ENCODE measurements around the gene CACNB2. TPM values are rescaled to one million over a fixed set of nuclear protein-coding genes. Genes with fewer than 3 reads are reported as not detected.

The CACNB2 gene
- polyA plus RNA-seq, 1 of the 3 experiments (the other 2 are of a cell fraction): 0.74 TPM

DNA sequence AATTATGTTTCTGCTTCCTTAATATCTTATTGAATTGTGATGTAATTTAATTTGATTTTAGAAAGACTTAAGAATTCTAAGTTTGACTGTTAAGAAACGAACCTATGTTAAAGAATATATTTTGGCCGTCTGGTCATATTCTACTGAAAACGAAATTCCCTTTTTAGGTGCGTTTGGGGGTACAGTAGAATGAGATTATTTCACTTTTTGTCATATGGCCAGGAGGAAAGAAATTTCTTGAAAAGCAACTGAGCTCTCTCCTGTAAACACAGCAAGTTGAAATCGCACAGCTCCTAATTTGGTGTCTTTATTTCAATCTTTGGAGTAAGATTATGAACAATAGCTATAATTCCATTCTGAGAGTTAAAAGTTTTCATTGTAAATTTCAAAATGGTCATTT is 227.6 kb downstream of the CACNB2 start:
- no peak for DNase-seq
- H3K27ac ChIP-seq (ENCODE audit: low read depth in 2 of 2, low read length in 1 of 2): no peak overlapping the region; a peak in 1 of 4 replicates
- ChIA-PET CTCF (no interaction called here), POLR2A (no interaction called here)
- H3K4me3 ChIP-seq (ENCODE audit: low read depth in 2 of 2, low read length in 1 of 2): no peak overlapping the region
- no peaks in the 10 kb centered on the region; the same call in 1 of the 2 replicates for H3K9me3 ChIP-seq
- no peaks in the 10 kb centered on the region for H3K27me3 ChIP-seq (ENCODE audit: insufficient read depth)
- H2AFZ ChIP-seq (ENCODE audit: low read depth): no peak overlapping the region
- H3K36me3 ChIP-seq (replicated peaks in 1 of 2; ENCODE audit: control insufficient read depth in 1 of 2, insufficient read depth in 2 of 2, low read length in 1 of 2): no peaks in the 10 kb centered on the region
- no peaks in the 10 kb centered on the region for H4K20me1 ChIP-seq (ENCODE audit: insufficient read depth)
- H3K79me2 ChIP-seq (ENCODE audit: insufficient read depth): no peaks in the 10 kb centered on the region
- H3K9me2 ChIP-seq: no peaks in the 10 kb centered on the region
- H3K4me2 ChIP-seq: no peak overlapping the region
- 70% methylated on average over 5 of the region's 5 CpGs for WGBS (ENCODE audit: low lambda C conversion rate)
- no peak overlapping the region for H3K9ac ChIP-seq
- peaks cover 0 to 4% of the 10 kb centered on the region in 2 experiments; a peak in 2 of 4 replicates for H3K4me1 ChIP-seq (ENCODE audit: control insufficient read depth in 1 of 2, insufficient read depth in 2 of 2, low read depth in 1 of 2, low read length in 1 of 2)
- H3F3A ChIP-seq (replicated peaks; ENCODE audit: insufficient read depth): no peaks in the 10 kb centered on the region
- TF ChIP-seq FOXJ3 (CRISPR knock-in tag; IDR thresholded peaks at IDR 0.05) (no peak), PBX3 (IDR thresholded peaks at IDR 0.05) (no peak), SMC3 (IDR thresholded peaks at IDR 0.05; ENCODE audit: low read depth, low read length) (no peak), FOSL2 (IDR thresholded peaks at IDR 0.05; ENCODE audit: borderline replicate concordance, low read depth) (no peak), CTCF (IDR thresholded peaks at IDR 0.05) (no peak), JUND (IDR thresholded peaks at IDR 0.05) (no peak)
- TF ChIP-seq, protein P1, sequence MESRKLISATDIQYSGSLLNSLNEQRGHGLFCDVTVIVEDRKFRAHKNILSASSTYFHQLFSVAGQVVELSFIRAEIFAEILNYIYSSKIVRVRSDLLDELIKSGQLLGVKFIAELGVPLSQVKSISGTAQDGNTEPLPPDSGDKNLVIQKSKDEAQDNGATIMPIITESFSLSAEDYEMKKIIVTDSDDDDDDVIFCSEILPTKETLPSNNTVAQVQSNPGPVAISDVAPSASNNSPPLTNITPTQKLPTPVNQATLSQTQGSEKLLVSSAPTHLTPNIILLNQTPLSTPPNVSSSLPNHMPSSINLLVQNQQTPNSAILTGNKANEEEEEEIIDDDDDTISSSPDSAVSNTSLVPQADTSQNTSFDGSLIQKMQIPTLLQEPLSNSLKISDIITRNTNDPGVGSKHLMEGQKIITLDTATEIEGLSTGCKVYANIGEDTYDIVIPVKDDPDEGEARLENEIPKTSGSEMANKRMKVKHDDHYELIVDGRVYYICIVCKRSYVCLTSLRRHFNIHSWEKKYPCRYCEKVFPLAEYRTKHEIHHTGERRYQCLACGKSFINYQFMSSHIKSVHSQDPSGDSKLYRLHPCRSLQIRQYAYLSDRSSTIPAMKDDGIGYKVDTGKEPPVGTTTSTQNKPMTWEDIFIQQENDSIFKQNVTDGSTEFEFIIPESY (IDR thresholded peaks at IDR 0.05; ENCODE audit: borderline replicate concordance, low read depth): no peak

DNA sequence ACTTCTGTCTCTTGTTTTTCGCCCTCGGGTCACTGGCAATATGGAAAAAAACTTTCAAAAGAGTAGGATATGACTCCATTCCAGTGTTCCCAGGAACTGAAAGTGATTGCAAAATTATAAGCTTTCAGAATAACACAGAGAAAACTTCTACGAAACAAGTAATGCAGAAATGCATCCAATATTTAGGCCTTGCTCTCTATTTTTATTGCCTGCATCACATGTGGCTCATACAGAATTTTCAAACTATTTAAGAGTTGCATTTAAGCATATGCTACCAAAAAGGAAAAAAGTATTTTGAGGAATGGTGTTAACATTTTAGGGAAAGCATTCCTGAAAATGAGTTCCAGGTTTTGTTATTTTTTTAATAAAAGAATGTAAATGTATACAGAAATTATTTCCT is 228.0 kb downstream of the CACNB2 start:
- Histone ChIP-seq H3K9me2 (no peaks in the 10 kb centered on the region), H4K20me1 (ENCODE audit: insufficient read depth) (no peaks in the 10 kb centered on the region), H3K27ac (ENCODE audit: low read depth in 2 of 2, low read length in 1 of 2) (no peak overlapping the region; a peak in 1 of 4 replicates), H3K27me3 (ENCODE audit: insufficient read depth) (no peaks in the 10 kb centered on the region), H2AFZ (ENCODE audit: low read depth) (0 out of 2 replicates have a peak overlapping the region, but pooled peaks have one; percentile 43), H3K4me2 (no peak overlapping the region), H3F3A (replicated peaks; ENCODE audit: insufficient read depth) (no peaks in the 10 kb centered on the region), H3K4me3 (ENCODE audit: low read depth in 2 of 2, low read length in 1 of 2) (no peak overlapping the region), H3K4me1 (ENCODE audit: control insufficient read depth in 1 of 2, insufficient read depth in 2 of 2, low read depth in 1 of 2, low read length in 1 of 2) (peaks cover 0 to 4% of the 10 kb centered on the region in 2 experiments; a peak in 2 of 4 replicates), H3K9ac (no peak overlapping the region), H3K9me3 (no peaks in the 10 kb centered on the region; the same call in 1 of the 2 replicates), H3K36me3 (replicated peaks in 1 of 2; ENCODE audit: control insufficient read depth in 1 of 2, insufficient read depth in 2 of 2, low read length in 1 of 2) (no peaks in the 10 kb centered on the region), H3K79me2 (ENCODE audit: insufficient read depth) (no peaks in the 10 kb centered on the region)
- ChIA-PET POLR2A (no interaction called here), CTCF (no interaction called here)
- WGBS (ENCODE audit: low lambda C conversion rate): 81% methylated on average over 3 of the region's 3 CpGs
- DNase-seq: no peak
- TF ChIP-seq IRF3 (IDR thresholded peaks at IDR 0.05; ENCODE audit: low read depth, low read length) (no peak), REST (IDR thresholded peaks at IDR 0.05; ENCODE audit: low read depth, low read length) (no peak), FOXM1 (IDR thresholded peaks at IDR 0.05; ENCODE audit: low read depth) (no peak), RCOR1 (IDR thresholded peaks at IDR 0.05; ENCODE audit: low read length) (no peak), MEF2A (IDR thresholded peaks at IDR 0.05; ENCODE audit: borderline replicate concordance, low read depth) (no peak), GATA2 (CRISPR knock-in tag; IDR thresholded peaks at IDR 0.05) (no peak), NRF1 (IDR thresholded peaks at IDR 0.05; ENCODE audit: low read depth, low read length) (no peak), NFIC (IDR thresholded peaks at IDR 0.05; ENCODE audit: borderline replicate concordance) (no peak), RAD21 (IDR thresholded peaks at IDR 0.05; ENCODE audit: low read length) (no peak), EP300 (IDR thresholded peaks at IDR 0.05; ENCODE audit: borderline replicate concordance in 1 of 2, low read depth in 1 of 2, low read length in 1 of 2) (no peak), TEAD4 (IDR thresholded peaks at IDR 0.05; ENCODE audit: borderline replicate concordance, insufficient read depth) (no peak), ELF1 (IDR thresholded peaks at IDR 0.05) (no peak)
- TF ChIP-seq, protein P2, sequence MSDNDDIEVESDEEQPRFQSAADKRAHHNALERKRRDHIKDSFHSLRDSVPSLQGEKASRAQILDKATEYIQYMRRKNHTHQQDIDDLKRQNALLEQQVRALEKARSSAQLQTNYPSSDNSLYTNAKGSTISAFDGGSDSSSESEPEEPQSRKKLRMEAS (IDR thresholded peaks at IDR 0.05; ENCODE audit: low read depth): no peak
